ENCODE results near the gene PCGF3.
"Not testable (repeated sequence)": the region's sequence is repeated elsewhere in the genome, so short reads cannot be mapped to it uniquely, and the experiment has no call there.

Gene PCGF3

GRCh38 chr4:683247-683897 lies 22.3 kb upstream of the PCGF3 start:
- no peak for DNase-seq (ENCODE audit: low spot score)

DNA sequence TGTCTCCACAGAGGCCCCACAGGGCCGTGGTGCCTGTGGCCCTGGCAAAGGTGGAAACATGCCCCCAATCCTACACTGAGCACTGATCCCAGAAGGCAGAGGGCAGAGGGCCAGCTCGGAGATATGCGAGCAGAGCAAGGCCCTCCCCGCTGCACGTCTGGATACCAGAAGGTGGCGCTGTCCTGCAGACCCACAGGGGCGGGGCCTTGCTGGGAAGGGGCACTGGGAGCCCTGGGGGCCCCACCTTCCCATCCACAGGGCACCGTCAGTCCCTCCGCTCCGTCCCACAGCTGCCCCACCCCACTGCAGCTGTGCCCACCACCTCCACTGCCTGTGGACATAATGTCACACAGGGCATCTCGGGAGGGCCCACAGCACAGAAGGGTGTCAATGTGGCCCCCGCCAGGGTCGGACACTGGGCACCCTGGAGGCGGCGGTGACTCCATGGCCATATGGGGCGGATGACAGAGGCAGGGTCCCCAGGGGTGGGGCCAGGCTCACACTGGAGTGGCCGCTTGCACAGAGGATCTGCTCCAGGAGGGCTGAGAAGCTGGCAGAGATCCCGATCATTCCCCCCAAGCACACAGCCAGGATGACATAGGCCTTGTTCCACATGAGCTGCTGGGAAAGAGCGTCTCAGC lies 21.5 kb upstream of the PCGF3 start:
- peak; percentile 28 for DNase-seq (ENCODE audit: low spot score)

DNA sequence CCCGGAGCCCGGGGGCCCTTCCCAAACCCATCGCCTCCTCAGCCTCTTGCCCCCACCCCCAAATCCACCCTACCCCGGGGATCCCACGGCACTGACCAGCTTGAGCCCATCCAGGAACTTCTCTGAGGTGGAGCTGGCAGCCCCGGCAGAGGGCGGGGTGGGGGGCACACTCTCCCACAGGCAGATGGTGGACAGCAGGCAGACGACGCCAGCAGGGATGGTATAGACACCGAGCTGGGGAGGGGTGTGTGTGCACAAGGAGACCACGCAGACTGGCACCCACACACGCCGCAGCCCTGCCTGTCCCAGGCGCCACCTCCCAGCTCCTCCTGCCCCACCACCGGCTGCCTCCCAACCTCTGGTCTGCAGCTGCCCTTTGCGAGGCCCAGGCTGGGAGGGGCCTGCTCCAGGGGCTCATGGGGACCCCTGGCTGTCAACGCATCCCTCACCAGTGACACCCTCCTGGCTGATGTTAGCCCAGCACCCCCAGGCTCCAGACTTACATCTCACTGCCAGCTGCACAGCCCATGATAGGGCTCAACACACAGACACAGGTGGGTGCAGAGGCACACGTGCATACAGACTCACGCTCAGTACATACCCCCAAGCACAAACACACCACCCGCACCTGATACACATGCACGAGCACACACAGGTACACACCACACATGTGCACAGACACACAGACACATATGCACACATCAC lies 20.9 kb upstream of the PCGF3 start:
- no peak for DNase-seq (ENCODE audit: low spot score)

DNA sequence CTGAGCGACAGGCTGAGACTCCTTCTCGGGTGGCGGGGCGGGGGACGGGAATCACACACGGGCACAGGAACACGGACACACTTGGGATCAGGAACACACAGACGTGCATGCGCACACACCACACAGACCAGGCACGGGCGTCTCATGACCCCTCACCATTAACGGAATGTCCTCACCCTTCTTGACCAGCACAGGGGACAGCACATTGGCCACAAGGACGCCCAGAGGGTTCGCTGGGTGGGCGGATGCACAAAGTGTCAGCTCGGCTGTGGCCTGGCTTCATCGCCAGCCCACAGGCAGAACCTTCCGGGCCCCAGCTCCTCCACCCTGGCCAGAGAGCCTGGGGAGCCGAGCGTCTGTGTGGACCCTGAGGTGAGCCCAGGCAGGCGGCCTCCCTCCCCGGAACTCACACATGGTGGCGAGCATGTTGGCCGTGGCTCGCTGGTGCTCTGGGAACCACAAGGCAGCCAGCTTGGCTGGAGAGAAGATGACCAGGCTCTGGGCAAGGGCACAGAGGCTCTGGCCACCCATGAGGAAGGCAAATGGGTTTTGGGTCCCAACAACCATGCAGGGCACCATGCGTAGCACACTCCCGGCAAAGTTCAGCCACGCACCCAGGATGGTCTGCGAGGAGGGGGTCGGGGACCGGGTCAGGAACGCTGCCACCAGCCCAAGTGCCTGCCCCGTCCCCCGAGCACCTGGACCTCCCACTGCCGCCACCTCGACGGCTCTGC lies 19.8 kb upstream of the PCGF3 start:
- DNase-seq (ENCODE audit: low spot score), result no peak

- DNase-seq (ENCODE audit: low spot score), result no peak
These were observed 19.1 kb upstream of the PCGF3 start for GRCh38 chr4:686413-687040.

DNA sequence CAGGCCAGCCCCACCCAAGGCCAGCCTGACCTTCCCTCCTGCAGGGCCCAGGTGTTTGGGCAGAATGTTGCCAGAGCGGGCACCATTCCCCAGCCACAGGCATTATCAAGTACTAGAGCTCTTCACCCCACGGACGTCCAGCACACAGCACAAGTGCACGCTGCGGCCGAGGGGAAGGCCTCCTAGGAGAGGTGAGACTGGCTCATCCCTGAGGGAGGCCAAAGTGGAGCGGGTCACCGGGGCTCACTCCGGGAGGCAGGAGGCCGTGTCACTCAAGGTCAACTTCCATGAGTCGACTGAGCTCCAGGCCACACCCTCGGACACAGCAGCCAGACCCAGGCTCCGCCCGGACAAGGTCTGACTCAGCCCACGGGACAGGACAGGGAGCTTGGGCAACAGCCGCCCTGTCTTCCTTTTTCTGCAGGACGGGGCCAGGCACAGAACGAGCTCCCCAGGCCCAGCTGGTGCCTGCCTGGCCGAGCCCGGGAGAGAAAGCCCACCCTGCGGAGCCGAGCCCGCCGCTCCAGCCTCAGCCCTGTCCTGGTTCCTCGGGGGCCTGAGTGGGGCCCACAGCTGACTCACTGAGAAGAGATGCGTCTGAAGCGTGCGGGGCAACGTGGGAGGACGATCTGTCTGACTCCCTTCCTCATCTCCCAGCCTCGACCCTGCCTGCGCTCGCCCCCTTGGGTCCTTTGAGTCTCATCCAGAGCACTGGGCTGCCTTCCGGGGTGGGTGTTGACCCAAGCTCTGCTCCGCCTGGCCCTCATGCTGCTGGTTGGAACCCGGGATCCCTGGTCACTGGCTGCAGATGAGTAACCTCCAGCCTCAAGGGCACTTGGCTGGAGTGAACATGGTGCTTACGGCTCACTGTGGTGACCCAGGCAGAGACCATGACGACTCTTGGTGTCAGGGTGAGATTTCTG lies 18.3 kb upstream of the PCGF3 start:
- DNase-seq (ENCODE audit: low spot score), result no peak

DNA sequence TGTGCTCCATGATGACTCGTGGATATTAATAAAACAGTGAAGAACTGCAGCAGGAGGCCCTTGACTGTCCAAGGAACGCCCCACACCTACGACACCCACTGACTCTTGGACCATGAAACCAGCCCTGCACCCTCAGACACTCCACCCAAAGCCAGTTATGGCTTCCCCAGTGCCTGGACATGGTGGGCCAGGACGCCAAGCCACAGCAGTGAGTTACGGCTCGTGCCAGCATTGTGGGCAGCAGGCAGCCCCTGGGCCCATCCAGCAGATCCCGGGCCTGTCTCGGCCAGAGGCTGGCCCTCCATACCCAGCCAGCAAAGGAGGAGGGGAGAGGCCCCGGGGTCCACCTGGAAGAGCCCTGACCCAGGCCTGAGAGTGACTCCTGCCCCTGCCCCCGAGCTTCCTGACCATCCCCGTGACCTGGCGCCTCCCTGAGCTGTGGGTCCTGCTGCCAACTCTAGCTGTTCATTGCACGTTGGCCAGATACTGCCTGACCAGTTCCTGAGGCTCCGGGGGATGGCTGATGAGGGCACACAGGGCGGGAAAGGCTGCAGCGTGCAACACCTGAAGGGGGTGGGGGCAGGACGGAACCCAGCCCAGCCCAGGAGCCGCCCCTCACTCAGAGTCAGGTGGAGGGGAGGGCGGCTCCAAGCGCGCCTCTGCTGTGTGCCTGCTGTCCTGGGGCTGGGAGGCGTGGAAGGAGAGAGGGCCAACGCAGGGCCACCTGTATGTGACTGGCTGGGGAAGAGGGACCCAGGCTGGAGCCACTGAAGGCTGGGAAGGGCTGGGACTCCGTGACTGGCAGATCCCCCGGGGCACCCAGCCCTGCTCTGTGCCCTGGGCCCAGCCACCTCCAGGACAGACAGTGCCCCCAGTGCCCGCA lies 17.4 kb upstream of the PCGF3 start:
- no peak for DNase-seq (ENCODE audit: low spot score)

DNA sequence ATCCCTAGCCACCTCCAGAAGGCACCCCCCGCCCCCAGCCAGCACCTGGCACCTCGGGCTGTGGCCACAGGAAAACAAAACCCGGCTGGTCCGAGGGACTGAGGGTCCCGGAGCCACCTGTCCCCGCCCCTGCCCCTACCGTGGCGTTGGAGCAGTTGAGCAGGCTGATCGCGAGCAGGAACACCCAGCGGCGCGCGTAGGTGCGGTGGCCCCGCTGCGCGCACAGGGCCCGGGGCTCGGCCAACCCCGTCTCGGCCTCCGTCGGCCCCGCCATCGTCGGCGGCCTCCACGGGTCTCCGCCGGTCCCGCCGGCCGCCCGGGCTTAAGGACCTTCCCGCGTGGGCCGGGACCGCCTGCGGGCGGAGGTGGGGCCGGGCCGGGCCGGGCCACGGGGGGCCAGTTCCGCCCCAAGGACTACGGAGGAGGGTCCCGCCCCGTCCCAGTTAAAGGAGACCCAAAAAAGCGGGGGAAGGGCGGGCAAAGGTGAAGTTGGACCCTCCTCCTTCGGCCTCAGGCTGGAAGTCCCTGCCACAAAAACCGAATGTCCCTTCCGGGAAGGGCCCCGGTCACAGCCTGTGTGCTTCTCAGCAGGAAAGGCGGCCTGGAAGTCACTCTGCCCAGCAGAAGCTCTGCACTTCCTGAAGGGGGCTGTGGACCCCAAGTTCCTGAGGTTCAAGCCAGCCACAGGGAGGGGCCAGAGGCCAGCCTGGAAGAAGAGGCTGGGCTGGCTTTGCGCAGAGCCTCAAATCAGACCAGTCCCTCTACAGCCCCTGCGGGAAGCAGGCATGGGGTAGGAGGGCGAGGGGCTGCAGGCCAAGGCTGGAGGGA lies 16.6 kb upstream of the PCGF3 start, which contains the start of gene SLC49A3:
Gene SLC49A3, minus strand, starts transcription at position 298 of the 828 bp plus-strand sequence. Its CDS starts 24 bp downstream, at position 274.
- no peak for DNase-seq (ENCODE audit: low spot score)

GRCh38 chr4:689723-690122 lies 15.9 kb upstream of the PCGF3 start:
- no peak for DNase-seq (ENCODE audit: low spot score)

DNA sequence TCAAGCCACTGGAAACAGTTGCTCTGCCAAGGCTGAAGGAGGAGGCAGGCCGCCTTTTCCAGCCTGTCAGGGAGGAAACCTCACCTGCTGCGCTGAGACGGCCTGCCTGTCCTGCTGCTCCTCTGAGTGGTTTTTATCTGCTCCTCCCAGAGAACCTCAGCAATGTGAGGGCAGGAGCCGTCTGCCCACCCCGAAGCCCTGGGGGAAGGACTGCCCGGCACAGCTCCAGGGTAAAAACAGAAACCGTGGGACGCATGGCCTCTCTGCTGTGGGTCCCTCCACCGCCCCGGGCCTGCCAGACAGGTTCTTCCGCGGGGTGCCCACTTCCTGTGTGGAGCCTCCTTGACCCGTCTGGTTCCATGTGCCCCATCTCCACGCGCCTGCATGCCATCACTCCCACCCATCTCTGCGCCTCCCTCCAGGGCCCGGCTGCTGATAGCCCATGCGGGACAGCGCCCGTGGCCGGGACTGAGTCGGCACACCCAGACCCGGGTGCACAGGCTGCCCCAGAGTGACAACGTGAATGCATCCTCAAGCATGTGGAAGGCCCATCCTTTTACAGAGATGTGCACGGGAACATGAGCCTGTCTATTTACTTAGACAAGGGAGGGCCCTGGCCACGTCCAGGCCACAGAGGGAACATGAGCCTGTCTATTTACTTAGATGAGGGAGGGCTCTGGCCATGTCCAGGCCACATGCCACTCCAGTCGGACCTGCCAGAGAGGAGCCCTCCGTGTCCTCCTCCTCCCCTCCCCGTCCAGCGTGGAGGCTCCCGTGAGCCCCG lies 12.7 kb upstream of the PCGF3 start:
- no peak for DNase-seq (ENCODE audit: low spot score)

DNA sequence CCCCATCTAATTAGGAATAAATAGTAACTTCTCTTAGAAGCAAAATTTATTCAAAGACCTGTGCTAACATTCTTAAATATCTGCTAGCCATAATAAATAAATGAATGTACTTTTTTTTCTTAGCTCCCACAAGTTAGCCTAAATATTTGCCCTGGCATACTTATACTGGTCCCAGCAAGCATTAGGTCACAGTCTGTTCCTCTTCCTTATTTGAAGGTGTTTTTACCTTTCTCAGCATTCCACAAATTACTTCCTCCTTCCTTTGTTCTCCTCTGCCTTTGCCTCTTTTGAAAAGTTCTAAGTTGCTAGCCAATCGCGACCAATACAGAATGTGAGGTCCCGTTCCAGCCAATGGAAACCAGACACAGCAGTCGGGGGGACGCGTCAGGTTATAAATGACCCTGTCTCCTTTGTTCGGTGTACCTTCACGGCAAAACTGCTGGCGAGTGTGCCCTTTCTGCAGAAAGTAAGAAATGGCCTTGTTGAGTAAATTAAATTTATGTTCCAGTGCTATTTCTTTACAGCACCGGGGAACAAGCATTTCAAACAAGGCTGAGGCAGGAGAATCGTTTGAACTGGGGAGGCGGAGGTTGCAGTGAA lies 11.2 kb upstream of the PCGF3 start:
- DNase-seq (ENCODE audit: low spot score), result not testable (repeated sequence)

DNA sequence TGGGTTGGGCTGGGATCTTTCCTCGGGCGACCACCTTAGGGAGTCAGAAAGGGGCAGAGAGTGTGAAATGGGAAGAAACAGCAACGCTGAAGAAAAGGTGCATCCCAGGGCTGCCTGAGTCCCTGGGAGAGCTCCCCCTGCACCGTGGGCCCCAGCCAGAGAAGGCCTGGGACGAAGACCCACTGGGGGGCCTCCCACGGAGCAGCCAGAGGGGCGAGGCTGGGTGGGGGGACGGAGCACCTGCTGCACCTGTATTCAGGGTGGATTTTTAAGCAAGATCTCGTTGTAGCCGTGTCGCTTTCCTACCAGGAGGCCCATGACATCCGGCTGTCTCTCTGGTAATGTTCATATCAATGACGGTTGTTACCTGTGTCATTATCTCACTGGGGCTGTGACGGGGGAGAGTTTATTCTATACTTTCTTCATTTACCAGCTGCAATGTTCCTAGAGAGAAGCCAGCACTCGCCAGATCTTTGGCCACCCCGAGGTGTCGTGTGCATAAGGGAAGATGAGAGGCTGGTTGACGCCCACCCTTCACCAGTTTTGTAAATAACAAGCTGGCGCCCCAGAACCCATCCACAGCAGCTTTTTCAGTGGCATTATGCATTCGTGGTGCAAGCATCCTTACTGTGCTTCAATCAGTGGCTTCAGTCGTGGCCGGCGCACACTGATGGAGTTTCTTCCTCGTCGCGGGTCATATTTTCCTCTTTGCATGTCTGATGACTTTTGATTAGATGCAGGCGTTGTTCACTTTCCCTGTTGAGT lies 5.6 kb upstream of the PCGF3 start:
- no peak for DNase-seq (ENCODE audit: low spot score)

DNA sequence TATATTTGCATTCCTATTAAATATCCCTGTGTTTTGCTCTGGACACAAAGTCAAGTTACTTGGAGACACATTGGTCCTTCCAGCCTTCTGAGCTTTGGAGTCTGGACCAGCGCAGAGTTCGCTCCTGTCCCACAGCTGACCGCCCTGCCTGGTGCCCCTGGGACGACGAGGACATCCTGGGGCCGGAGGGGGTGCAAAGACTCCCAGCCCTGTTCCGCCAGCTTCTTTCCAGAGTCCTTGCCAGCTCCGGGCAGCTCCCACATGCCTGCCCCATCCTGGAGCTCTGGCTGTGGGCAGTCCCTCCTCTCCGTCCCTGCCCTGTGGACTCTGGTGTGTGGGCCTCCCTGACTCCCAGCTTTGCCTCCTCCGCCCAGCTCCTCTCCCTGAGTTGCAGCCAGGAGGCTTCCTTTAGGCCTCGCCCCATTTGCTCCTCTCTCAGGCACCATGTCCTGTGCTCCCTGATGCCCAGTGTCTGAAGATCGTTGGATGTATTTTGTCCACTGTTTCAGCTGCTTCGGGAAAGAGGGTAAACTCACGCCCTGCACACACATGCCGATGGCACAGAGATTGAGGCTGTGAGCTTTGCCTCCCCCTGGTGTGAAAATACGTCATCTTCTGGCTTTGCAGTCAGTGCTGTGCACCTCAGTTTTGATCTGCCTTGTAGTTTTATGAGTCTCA lies 4.9 kb upstream of the PCGF3 start:
- no peak for DNase-seq (ENCODE audit: low spot score)

DNA sequence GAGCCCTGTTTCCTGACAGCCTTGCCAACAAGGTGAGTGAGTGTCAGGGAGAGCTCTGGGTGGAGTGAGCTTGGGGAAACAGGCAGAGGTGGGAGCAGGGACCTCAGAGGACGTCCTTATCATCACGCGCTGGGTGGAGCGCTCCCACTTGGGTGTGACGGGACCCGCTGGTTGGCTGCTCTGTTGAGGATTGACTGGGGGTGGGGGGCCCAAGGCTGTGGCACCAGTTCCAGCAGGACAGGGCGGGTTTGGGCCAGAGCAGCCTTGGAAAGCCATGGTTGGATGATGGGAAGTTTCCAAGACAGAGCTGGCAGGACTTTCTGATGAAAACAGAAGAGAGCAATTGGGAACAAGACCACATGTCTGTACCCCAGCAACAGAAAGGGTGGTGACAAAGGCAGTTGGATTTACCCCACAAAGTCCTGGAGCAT lies 3.0 kb upstream of the PCGF3 start:
- no peak for DNase-seq (ENCODE audit: low spot score)

GRCh38 chr4:703336-704197 lies 2.1 kb upstream of the PCGF3 start:
- DNase-seq (ENCODE audit: low spot score), result no peak

Data from CD4-positive, alpha-beta T cell treated with Interleukin-15 for 4 hours (primary cell).